GM21737 (cell line): ENCODE results near the gene RTP5.
"Not testable (repeated sequence)": the region's sequence is repeated elsewhere in the genome, so short reads cannot be mapped to it uniquely, and the experiment has no call there.

Experiments used
- ATAC-seq: cut with Tn5 transposase; IDR thresholded peaks from one replicate; pipeline ENCODE4 v1.9.1; 2021; ENCODE audit warnings: mild to moderate bottlenecking, moderate library complexity; ENCODE audit not compliant: unreplicated experiment

Gene RTP5

GRCh38 chr2:241922411-241922810 lies 52.9 kb downstream of the RTP5 start:
- ATAC-seq: no peak

GRCh38 chr2:241922816-241923601 lies 53.5 kb downstream of the RTP5 start:
- ATAC-seq: not testable (repeated sequence)
